ENCODE data around the gene ZNF143.
"Not testable (repeated sequence)": the region's sequence is repeated elsewhere in the genome, so short reads cannot be mapped to it uniquely, and the experiment has no call there.

The ZNF143 gene

GRCh38 chr11:9525116-9525515, 64.3 kb downstream of the ZNF143 start:
- H3K27ac Mint-ChIP-seq = no peak overlapping the region
- no peak for DNase-seq

GRCh38 chr11:9527481-9528135, 66.8 kb downstream of the ZNF143 start:
- no peak overlapping the region for H3K27ac Mint-ChIP-seq
- H3K4me3 Mint-ChIP-seq = no peak overlapping the region
- DNase-seq = no peak
- no peaks in the 10 kb centered on the region for H3K4me1 Mint-ChIP-seq
- no peaks in the 10 kb centered on the region for H3K9me3 Mint-ChIP-seq
- H3K27me3 Mint-ChIP-seq = no peaks in the 10 kb centered on the region
- no peak for ATAC-seq

More at GRCh38 chr11:9525116-9525515, 64.3 kb downstream of the ZNF143 start:
- no peak overlapping the region for H3K4me3 Mint-ChIP-seq
- H3K27me3 Mint-ChIP-seq = no peaks in the 10 kb centered on the region
- ATAC-seq = no peak
- no peaks in the 10 kb centered on the region for H3K9me3 Mint-ChIP-seq
- H3K4me1 Mint-ChIP-seq = no peaks in the 10 kb centered on the region

GRCh38 chr11:9528136-9528501, 67.3 kb downstream of the ZNF143 start:
- Mint-ChIP-seq H3K9me3 (no peaks in the 10 kb centered on the region), H3K27me3 (no peaks in the 10 kb centered on the region), H3K4me1 (no peaks in the 10 kb centered on the region), H3K27ac (no peak overlapping the region), H3K4me3 (no peak overlapping the region)
- DNase-seq (no peak), ATAC-seq (no peak)

GRCh38 chr11:9528573-9529333, 67.9 kb downstream of the ZNF143 start:
- no peaks in the 10 kb centered on the region for H3K4me1 Mint-ChIP-seq
- no peak overlapping the region for H3K27ac Mint-ChIP-seq
- H3K4me3 Mint-ChIP-seq = no peak overlapping the region
- no peaks in the 10 kb centered on the region for H3K27me3 Mint-ChIP-seq
- DNase-seq (no peak), ATAC-seq (no peak)
- no peaks in the 10 kb centered on the region for H3K9me3 Mint-ChIP-seq

- Mint-ChIP-seq H3K4me1 (no peaks in the 10 kb centered on the region), H3K4me3 (no peak overlapping the region), H3K27me3 (no peaks in the 10 kb centered on the region), H3K27ac (no peak overlapping the region), H3K9me3 (no peaks in the 10 kb centered on the region)
- ATAC-seq (no peak), DNase-seq (no peak)
Measured at GRCh38 chr11:9529334-9529650, 68.5 kb downstream of the ZNF143 start.

GRCh38 chr11:9530020-9530621, 69.3 kb downstream of the ZNF143 start:
- Mint-ChIP-seq H3K27ac (no peak overlapping the region), H3K4me1 (no peaks in the 10 kb centered on the region), H3K27me3 (no peaks in the 10 kb centered on the region), H3K4me3 (no peak overlapping the region), H3K9me3 (no peaks in the 10 kb centered on the region)
- ATAC-seq (no peak), DNase-seq (no peak)

- Mint-ChIP-seq H3K27ac (no peak overlapping the region), H3K9me3 (no peaks in the 10 kb centered on the region), H3K4me3 (no peak overlapping the region), H3K27me3 (no peaks in the 10 kb centered on the region), H3K4me1 (no peaks in the 10 kb centered on the region)
- no peak for ATAC-seq
- no peak for DNase-seq
Measured at GRCh38 chr11:9530901-9531625, 70.3 kb downstream of the ZNF143 start.

GRCh38 chr11:9533058-9533457, 72.2 kb downstream of the ZNF143 start:
- DNase-seq (no peak), ATAC-seq (no peak)
- Mint-ChIP-seq H3K27ac (no peak overlapping the region), H3K4me3 (no peak overlapping the region), H3K9me3 (no peaks in the 10 kb centered on the region), H3K4me1 (no peaks in the 10 kb centered on the region), H3K27me3 (no peaks in the 10 kb centered on the region)

GRCh38 chr11:9533736-9534473, 73.1 kb downstream of the ZNF143 start:
- no peaks in the 10 kb centered on the region for H3K9me3 Mint-ChIP-seq
- no peaks in the 10 kb centered on the region for H3K4me1 Mint-ChIP-seq
- no peak overlapping the region for H3K27ac Mint-ChIP-seq
- no peak overlapping the region for H3K4me3 Mint-ChIP-seq
- no peaks in the 10 kb centered on the region for H3K27me3 Mint-ChIP-seq
- ATAC-seq (no peak), DNase-seq (no peak)

- Mint-ChIP-seq H3K4me3 (no peak overlapping the region), H3K27me3 (no peaks in the 10 kb centered on the region), H3K9me3 (no peaks in the 10 kb centered on the region), H3K27ac (no peak overlapping the region), H3K4me1 (no peaks in the 10 kb centered on the region)
- peak; percentile 70 to 75 for DNase-seq
- ATAC-seq = peak; percentile 79
Measured at GRCh38 chr11:9535189-9535781, 74.5 kb downstream of the ZNF143 start.

GRCh38 chr11:9538548-9538947, 77.7 kb downstream of the ZNF143 start:
- DNase-seq (no peak), ATAC-seq (no peak)
- Mint-ChIP-seq H3K9me3 (no peaks in the 10 kb centered on the region), H3K27ac (peak overlapping the region in 1 of 2 donors; percentile 86), H3K27me3 (no peaks in the 10 kb centered on the region), H3K4me3 (no peak overlapping the region), H3K4me1 (no peaks in the 10 kb centered on the region)

GRCh38 chr11:9549216-9549615, 88.4 kb downstream of the ZNF143 start:
- H3K9me3 Mint-ChIP-seq, ATAC-seq, DNase-seq, H3K27me3 Mint-ChIP-seq, H3K27ac Mint-ChIP-seq, H3K4me3 Mint-ChIP-seq, H3K4me1 Mint-ChIP-seq: not testable (repeated sequence)

- DNase-seq = no peak
- Mint-ChIP-seq H3K4me1 (peaks cover 6% of the 10 kb centered on the region), H3K27me3 (no peaks in the 10 kb centered on the region), H3K4me3 (no peak overlapping the region), H3K9me3 (no peaks in the 10 kb centered on the region), H3K27ac (no peak overlapping the region)
- ATAC-seq = no peak
Measured at GRCh38 chr11:9550191-9550628, 89.4 kb downstream of the ZNF143 start.

GRCh38 chr11:9561279-9561982, 100.6 kb downstream of the ZNF143 start:
- Mint-ChIP-seq H3K9me3 (peaks cover 13 to 31% of the 10 kb centered on the region in 2 donors), H3K4me1 (peaks cover 15% of the 10 kb centered on the region), H3K27me3 (peaks cover 8% of the 10 kb centered on the region), H3K4me3 (no peak overlapping the region), H3K27ac (no peak overlapping the region)
- no peak for DNase-seq
- ATAC-seq = no peak
